ENCODE data around the gene IQGAP1.

- TF ChIP-seq CTCF (IDR thresholded peaks at IDR 0.05) (no peak), POLR2A (IDR thresholded peaks at IDR 0.05) (no peak)
Observed at GRCh38 chr15:90540768-90541167, 152.7 kb downstream of the IQGAP1 start.
